ENCODE results near the gene BTBD7.

DNA sequence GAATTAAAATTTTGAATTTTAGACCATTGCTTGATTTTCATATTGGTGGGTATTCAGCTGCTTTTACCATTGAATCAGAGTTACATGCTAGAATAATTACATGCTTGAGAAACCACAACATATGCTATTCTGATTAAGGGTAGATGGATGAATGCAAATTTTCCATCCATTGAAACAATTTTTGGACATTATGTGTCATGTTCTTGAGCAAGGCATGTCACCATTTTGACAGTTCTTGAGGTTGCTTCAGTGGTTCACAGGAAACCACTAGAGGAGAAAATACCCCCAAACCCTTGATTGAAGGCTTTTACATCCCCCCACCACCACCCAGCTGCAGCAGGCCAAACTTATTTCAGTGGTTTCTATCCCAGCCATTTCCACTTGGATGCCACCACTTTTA lies 112.3 kb downstream of the BTBD7 start:
- no peak for TF ChIP-seq CTCF (IDR thresholded peaks at IDR 0.05)
- TF ChIP-seq EP300 (IDR thresholded peaks at IDR 0.05; ENCODE audit: low read depth): no peak
- TF ChIP-seq POLR2AphosphoS5 (IDR thresholded peaks at IDR 0.05): no peak
